GM18526 (cell line): Measurements from ENCODE around the gene RASGRP3.

Source experiments
- POLR2A ChIP-seq: IDR thresholded peaks from 3 replicates; pipeline ENCODE4 v1.6.1; 2011; ENCODE audit not compliant: insufficient read length; ENCODE audit errors: extremely low read depth

Gene RASGRP3

GRCh38 chr2:33530690-33531548 is 54.5 kb downstream of the RASGRP3 start:
- TF ChIP-seq POLR2A: no peak

DNA sequence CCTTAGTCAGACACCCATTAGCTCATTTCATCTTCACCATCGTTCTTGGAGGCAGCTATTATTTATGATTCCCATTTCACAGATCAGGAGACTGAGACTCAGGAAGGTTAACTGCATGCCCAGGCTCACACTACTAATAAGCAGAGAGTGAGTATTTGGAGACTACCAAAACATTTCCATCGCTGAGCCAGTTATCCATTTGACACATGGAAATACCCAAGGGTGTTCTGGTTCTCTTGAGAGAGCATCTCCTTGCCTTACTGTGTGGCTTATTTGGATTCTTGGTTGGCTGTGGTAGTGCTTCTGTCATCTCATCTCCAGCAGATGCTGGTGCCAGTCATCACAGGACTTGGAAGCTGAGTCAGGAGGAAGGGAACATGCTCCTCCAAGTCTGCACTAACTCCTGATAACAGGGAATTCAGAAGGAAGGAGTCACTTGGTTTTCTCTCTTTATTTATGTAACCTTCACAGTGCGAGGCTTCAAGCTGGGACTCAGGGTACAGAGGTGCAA is 55.2 kb downstream of the RASGRP3 start:
- TF ChIP-seq POLR2A: no peak

DNA sequence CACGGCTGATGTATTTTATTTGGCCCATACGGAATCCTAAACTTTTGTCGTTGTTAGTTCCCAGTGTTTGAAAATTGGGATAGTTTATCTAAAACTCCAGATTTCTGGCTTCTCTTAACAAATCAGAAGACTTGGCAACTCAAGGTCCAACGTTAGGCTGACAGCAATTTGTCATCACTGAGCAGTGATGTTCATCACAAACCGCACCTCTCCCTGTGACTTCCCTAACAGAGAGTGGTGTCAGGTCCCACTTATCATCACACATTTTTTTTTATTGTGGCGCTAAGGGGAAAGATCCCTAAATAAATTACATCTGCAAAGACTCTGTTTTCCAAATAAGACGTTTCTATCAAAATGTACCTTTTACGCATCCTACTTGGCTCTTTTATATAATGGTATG is 55.7 kb downstream of the RASGRP3 start:
- TF ChIP-seq POLR2A: no peak

GRCh38 chr2:33532966-33533365 is 56.5 kb downstream of the RASGRP3 start:
- TF ChIP-seq POLR2A: no peak

DNA sequence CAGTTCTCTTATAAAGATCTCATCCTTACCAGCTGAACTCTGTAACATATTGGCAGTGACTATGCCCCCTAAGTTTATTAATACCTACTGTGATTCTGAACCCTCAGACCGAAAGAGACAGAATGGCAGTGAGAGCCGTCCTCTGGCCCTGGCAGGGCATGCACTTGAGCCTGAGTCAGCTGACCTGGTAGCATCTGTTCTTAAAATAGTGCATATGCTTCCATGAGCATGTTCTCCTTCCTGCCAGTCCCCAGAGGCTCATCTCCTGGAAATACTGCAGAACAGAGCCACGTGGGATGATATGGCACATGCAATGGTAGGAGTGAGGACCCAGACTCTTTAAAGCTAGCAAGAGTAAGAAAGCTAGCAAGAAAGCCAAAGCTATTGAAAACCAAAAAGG is 59.0 kb downstream of the RASGRP3 start:
- no peak for TF ChIP-seq POLR2A

DNA sequence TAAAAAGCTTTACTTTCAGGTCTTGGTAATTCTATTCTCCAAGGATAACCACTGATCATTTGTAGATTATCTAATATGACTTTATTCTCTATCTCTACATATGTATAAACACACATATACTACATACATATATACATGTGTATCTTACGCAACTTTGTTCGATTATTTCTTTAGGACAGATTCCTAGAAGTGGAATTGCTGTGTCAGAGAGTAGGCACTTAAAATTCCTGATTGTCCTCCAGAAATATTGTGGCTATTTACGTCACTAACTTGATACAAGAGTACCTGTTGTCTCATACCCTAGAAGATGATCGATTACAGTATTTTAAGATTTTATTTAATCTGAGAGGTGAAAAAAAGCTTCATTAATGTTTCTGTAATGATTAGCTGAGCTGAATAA is 64.8 kb downstream of the RASGRP3 start:
- TF ChIP-seq POLR2A: no peak

DNA sequence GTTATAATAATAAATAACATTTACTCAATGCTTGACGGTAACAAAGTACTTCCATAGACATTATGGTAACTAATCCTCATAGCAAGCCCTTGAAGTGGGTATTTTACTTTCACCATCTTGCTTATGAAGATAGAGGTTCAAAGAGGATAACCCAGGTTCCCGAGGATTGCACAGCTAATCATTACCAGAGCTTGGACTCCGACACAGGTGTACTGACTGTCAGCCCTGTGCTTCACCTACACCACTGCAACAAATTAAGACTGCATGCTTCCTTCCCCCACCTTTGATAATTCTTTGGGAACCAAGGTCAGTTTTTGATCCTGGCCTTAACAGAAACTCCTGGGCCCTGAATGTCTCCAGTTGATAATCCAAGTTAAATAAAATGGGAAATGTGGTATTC is 73.8 kb downstream of the RASGRP3 start:
- no peak for TF ChIP-seq POLR2A

- no peak for TF ChIP-seq POLR2A
These were observed 76.5 kb downstream of the RASGRP3 start for GRCh38 chr2:33552758-33553461.

- no peak for TF ChIP-seq POLR2A
These were observed 79.2 kb downstream of the RASGRP3 start for GRCh38 chr2:33555681-33556080.

- TF ChIP-seq POLR2A: no peak
These were observed 82.9 kb downstream of the RASGRP3 start for GRCh38 chr2:33559328-33559727.

- no peak for TF ChIP-seq POLR2A
These were observed 83.6 kb downstream of the RASGRP3 start for GRCh38 chr2:33560017-33560416.

DNA sequence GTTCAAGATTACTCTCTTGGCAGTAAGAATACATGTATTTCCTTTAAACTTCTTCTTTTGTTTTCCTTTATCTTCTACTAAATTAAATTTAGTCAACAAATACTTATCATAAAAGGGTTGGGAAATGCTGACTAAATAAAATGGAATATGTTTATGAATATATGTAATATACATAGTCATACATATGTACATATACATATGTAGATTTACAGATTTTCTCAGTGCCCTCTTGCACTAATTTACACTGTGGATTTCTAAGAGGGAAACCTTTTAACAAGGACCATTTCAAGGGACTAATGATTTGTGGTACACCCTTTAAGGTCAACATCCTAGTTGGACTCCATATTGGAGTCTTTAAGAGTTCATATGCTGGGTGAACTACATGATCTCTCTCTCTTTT is 85.4 kb downstream of the RASGRP3 start:
- TF ChIP-seq POLR2A: no peak

DNA sequence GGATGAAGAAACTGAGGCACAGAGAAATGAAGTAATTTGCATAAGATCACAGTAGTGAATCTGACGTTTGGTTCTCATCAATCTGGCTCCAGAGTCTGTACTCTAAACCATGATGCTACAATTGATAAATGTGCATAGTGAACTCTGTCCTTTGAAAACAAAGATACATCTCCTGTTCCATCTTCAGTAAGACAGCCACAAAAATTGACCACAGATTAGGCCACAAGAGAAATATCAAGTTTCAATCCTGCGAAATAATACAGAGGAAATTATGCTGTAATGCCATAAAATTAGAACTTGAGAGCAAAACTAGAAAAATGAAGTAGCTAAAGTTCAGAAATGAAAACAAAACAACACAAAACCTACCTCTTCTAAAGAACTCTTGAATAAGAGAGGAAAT is 94.2 kb downstream of the RASGRP3 start:
- TF ChIP-seq POLR2A: no peak

DNA sequence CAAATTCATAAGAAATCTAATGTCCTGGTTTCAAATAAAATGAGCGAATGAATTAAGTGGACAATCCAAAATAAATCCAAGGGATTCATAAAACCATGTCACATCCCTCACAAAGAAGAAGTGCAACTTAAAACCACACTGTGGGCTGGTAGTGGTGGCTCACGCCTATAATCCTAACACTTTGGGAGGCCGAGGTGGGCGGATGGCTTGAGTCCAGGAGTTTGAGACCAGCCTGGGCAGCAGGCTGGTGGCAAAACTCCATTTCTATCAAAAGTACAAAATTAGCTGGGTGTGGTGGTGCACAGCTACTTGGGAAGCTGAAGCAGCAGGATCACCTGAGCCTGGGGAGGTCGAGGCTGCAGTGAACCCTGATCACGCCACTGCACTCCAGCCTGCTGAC is 97.2 kb downstream of the RASGRP3 start:
- no peak for TF ChIP-seq POLR2A

DNA sequence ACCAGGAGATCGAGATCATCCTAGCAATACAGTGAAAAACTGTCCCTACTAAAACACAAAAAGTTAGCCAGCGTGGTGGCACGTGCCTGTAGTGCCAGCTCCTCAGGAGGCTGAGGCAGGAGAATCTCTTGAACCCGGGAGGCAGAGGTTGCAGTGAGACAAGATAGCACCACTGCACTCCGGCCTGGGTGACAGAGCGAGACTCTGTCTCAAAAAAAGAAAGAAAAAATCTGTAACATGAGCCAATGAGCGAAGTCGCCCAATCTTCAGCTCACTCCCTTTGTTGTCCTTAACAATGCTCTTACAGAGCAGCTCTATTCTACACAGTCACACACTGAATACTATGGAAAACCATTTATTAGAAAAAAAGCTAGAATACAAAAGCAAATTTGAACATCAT is 100.6 kb downstream of the RASGRP3 start:
- TF ChIP-seq POLR2A: no peak

DNA sequence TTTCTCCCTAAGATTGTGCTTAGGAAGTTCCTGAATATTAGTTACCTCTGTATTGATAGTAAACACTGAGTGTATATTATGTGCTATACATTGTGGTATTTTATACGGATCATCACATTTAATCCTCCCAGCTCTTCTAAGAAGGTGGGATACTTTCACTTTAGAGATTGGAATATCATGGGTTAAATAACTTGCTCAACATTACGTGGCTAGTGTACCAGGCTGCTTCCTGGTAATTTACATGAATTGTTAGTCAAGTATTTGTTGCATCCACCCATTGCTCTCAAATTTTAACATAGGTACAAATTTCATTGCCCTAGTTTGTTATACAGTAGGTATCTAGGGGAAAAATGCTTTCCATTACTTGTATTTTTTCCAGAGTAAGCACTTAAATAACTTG is 101.2 kb downstream of the RASGRP3 start:
- no peak for TF ChIP-seq POLR2A
